CD4-positive, alpha-beta T cell treated with Interleukin-12 subunit alpha and Interleukin-12 subunit beta, for 1 hour (primary cell): Measurements from ENCODE around the gene RHOU.

Experiments used
- DNase-seq: peaks from one replicate; pipeline ENCODE4 v3.0.0-alpha.2; 2020

RHOU gene

DNA sequence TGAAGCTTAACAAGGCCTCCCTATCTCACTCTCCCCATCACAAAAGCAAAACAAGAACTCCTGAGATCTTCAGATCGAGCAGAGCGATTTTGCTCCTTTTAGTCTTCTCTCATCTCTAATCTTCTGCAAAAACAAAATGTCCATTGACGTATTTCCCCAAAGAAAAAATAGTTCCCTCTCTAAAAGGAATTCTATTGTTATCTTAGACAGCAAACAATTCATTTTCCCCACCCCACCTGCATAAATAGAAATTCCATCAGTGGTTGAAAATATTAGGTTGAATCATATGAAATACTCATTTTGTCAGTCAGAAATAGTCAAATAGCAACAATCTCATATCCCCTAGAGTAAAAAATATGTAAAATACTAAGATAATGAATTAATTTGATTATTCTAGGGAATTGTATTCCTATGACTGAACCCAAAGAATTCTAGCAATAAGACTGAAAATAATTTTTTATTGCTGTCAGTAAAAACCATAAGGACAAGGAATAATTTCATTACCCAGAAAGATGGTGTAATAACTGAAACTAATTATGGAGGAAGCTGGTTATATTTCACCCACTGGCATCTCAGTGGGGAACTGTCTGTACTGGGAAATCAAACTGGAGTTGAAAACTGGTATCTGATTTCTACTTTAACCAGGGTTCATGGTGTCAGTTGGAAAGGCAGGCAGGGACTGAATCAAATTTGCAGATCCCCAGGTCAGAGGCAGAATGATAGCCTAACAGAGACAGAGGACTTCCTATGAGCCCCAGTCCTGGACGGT, 51.3 kb downstream of the RHOU start:
- DNase-seq = no peak

DNA sequence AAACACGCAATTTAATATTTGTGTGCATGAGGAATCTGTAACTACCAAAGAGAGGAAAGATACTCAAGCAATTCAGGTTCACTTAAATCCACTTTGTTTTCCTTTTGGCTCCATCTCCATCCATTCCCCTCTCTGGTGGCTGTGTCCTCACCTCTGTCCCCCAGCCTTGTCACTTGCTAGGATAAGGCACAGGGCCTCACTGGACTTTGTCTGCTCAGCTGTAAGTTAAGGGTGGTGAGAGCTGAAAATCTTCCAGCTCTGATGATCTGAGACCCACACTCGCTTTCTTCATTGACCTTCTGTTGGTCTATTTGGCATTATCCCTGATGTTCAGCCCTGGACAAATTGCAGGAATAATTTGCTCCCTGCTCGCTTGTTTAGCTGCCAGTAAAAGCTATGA, 56.5 kb downstream of the RHOU start:
- no peak for DNase-seq

DNA sequence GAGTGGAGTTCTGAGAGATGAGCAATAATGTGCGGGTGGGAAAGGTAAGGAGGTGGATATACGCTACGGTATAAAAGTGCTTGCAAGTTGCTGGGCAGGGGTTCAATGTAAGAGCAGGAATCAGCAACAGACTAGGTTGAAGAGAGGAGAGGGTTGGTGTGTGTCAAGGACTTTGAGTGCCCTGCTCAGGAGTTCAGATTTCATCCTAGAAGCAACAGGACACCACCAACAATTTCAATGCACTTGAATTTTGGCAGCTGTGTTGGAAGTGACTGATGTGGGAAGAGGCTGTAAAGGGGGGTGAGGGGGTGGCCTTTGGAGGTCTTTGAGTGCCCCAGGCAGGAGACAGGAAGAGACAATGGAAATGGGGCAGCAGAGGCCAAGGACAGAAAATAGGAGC, 57.3 kb downstream of the RHOU start:
- DNase-seq = no peak

DNA sequence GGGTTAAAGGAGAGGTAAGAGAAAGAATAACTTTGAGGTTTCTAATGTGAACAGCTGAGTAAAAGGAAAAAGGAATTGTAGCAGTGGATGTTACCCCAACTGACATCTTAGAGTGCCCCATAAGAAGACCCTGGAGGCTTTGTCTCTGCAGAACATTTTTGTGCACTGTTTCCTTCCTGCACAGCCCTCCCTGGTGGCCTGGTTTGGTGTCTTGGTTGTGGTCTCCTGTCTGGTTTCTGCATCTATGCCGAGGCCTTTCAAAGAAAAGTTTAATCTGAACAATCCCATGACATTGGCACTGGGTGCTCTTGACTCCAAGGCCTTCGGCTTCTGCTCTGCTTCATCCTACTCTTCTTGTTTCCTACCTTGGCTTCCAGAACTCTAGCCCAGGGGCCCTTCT, 57.8 kb downstream of the RHOU start:
- DNase-seq = peak; percentile 27

GRCh38 chr1:228794173-228794572, 58.9 kb downstream of the RHOU start:
- peak; percentile 33 for DNase-seq

GRCh38 chr1:228794810-228795209, 59.5 kb downstream of the RHOU start:
- no peak for DNase-seq

- no peak for DNase-seq
Measured at GRCh38 chr1:228795596-228795995, 60.3 kb downstream of the RHOU start.
